GM12875 (cell line): ENCODE measurements around the gene SMIM38.
"Not testable (repeated sequence)": the region's sequence is repeated elsewhere in the genome, so short reads cannot be mapped to it uniquely, and the experiment has no call there.

Source experiments
- H3K4me3 ChIP-seq: one replicate; pipeline ENCODE4 v1.5.1; 2011; ENCODE audit warnings: low read depth, low read length, control low read depth
- TF ChIP-seq, protein P1 (sequence below): IDR thresholded peaks from 2 replicates; pipeline ENCODE4 v1.5.1; 2011; ENCODE audit warnings: low read depth, mild to moderate bottlenecking, control low read depth, inconsistent platforms, low read length, moderate library complexity, borderline replicate concordance; ENCODE audit not compliant: insufficient read depth

Gene SMIM38

DNA sequence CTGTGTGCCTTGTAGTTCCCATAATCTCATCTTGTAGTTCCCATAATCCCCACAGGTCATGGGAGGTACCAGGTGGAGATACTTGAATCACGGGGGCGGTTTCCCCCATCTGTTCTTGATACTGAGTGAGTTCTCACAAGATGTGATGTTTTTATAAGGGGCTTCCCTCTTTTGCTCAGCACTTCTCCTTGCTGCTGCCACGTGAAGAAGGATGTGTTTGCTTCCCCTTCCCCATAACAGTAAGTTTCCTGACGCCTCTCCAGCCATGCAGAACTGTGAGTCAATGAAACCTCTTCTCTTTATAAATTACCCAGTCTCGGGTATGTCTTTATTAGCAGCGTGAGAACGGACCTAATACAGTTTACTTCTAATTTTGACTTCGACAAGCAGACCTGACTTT, 14.0 kb upstream of the SMIM38 start:
- TF ChIP-seq, protein P1, sequence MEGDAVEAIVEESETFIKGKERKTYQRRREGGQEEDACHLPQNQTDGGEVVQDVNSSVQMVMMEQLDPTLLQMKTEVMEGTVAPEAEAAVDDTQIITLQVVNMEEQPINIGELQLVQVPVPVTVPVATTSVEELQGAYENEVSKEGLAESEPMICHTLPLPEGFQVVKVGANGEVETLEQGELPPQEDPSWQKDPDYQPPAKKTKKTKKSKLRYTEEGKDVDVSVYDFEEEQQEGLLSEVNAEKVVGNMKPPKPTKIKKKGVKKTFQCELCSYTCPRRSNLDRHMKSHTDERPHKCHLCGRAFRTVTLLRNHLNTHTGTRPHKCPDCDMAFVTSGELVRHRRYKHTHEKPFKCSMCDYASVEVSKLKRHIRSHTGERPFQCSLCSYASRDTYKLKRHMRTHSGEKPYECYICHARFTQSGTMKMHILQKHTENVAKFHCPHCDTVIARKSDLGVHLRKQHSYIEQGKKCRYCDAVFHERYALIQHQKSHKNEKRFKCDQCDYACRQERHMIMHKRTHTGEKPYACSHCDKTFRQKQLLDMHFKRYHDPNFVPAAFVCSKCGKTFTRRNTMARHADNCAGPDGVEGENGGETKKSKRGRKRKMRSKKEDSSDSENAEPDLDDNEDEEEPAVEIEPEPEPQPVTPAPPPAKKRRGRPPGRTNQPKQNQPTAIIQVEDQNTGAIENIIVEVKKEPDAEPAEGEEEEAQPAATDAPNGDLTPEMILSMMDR, result no peak
- no peak overlapping the region for H3K4me3 ChIP-seq

DNA sequence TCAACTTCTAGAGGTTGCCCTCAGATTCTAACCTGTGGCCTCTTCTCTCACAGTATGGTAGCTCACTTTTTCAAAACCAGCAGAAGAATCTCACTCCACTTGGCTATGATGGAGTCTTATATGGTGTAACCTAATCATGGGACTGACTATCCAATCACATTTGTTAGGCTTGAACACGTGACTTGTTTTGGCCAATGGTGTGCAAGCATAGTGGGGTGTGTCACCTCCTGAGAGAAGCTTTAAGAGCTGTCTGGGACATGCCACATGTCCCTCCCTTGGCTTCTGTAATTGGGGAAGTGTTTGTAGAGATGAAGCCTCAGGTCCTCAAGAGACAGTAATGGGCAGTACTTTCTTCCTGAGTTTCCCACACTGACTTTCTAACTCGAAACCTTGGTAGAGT, 12.8 kb upstream of the SMIM38 start:
- no peak overlapping the region for H3K4me3 ChIP-seq
- TF ChIP-seq, protein P1, result no peak

DNA sequence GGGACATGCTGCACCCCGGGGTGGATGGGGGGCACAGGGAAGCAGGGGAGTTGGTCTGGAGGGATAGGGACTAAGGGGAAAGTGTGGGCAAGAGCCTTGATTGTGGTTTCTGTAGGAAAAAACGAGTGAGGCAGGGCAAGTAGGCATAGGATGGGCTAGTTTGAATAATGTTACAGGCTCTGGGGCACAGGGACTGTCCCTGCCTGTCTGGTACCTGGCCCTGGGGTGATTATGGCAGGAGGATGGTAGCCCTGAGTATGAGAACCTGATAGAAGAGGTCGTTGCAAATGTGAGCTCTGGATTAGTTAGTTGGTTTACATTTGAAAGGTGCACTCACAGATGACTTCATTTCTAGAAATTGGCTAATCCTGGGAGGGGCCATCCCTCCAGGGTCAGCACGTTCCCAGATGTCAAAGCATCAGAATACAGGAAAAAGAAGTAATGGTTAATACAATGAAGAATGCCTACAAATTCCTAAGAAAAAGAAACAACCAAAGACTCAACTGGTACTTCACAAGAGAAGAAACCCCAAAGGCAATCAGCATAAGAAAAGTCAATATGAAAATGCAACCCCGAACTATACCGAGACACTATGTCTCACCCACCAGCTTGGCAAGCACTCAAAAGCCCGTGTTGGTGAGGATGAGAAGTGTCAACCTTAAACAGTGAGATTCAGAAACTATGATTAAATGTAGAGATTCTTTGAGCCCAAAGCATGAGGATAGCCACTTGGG, 11.3 kb upstream of the SMIM38 start:
- TF ChIP-seq, protein P1, result no peak
- no peak overlapping the region for H3K4me3 ChIP-seq

DNA sequence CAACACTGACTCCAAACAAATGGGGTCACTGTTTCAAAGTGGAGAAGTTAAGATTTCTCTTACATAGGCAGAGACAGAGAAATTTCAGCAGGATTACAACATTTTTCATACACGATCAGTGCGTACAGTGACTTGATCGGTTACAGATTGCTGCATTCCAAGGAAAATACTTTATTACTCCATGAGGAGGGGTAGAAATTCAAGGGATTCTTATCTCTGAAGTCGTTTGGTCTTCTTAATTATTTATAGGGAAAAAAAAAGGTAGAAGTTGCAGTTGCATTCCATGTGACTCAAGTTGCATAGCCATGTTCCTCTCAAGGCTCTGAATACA, 10.7 kb upstream of the SMIM38 start:
- H3K4me3 ChIP-seq, result no peak overlapping the region
- TF ChIP-seq, protein P1, result no peak

DNA sequence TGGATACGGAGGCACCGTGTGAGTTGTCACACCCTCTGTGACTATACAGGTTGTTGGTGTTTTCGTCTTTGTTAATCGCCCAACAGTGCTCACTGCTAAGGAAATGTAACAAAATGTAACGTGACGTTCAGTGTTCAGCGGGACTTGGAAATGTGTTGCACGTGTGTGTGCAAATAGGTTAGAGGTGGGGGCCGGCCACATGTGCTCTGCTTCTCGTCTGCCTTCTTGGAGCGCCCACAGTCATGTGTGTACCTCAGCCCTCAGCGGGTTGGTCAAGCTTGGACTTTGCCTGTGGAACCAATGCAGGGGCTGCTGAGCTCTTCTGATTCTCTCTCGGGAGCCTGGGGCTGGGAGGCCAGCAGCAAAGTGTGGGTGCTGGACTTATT, 7.4 kb upstream of the SMIM38 start:
- TF ChIP-seq, protein P1, result no peak
- H3K4me3 ChIP-seq, result no peak overlapping the region

DNA sequence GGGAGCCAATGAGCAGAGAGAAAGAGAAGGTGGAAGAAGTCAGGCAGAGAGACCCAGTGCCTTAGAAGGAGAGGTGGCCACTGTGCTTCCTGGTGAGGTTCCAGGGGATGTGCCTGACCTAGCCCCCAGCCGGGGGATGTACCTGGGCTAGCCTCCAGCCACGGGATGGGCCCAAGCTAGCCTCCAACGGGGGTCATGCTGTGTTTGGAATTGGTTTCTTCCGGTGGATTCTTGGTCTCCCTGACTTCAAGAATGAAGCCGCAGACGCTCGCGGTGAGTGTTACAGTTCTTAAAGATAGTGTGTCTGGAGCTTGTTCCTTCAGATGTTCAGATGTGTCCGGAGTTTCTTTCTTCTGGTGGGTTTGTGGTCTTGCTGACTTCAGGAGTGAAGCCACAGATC, 6.9 kb upstream of the SMIM38 start:
- TF ChIP-seq, protein P1, result no peak

DNA sequence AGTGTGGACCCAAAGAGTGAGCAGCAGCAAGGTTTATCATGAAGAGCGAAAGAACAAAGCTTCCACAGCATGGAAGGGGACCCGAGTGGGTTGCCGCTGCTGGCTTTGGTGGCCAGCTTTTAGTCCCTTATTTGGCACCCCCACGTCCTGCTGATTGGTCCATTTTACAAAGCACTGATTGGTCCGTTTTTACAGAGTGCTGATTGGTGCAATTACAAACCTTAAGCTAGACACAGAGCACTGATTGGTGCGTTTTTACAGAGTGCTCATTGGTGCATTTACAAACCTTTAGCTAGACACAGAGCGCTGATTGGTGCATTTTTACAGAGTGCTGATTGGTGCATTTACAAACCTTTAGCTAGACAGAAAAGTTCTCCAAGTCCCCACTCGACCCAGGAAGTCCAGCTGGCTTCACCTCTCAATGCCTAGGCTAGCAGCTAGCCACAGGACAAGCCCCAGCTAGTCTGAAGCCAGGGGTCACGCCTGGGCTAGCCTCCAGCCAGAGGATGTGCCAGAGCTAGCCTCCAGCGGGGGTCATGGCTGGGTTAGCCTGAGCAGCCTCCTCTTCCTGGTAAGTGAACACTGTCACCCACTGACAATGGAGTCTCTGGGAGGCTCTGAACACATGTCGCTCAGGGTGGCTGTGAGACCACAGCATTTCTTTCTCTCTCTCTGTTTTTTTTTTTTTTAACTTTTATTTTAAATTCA, 6.2 kb upstream of the SMIM38 start:
- H3K4me3 ChIP-seq, result not testable (repeated sequence)

More for the DNA sequence above, 6.9 kb upstream of the SMIM38 start:
- H3K4me3 ChIP-seq, result no peak overlapping the region

DNA sequence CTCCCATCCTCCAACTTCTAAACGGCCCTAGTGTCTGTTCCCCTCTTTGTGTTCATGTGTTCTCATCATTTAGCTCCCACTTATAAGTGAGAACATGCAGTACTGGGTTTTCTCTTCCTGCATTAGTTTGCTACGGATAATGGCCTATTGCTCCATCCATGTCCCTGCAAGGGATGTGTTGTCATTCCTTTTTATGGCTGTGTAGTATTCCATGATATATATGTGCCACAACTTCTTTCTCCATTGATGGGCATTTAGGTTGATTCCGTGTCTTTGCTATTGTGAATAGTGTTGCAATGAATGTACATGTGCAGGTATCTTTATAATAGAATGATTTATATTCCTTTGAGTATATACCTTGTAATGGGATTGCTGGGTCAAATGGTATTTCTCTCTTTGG, 5.6 kb upstream of the SMIM38 start:
- no peak overlapping the region for H3K4me3 ChIP-seq
- TF ChIP-seq, protein P1, result no peak
